Measurements from ENCODE around the gene MMEL1. TPM values are rescaled to one million over a fixed set of nuclear protein-coding genes. Genes with fewer than 3 reads are reported as not detected.

Gene MMEL1
- total and polyA plus RNA-seq, 2 of the 13 experiments (the other 11 are each of a cell fraction or from before 2014, with no cell fraction given) = 0.48 TPM; not detected in 1

GRCh38 chr1:2587071-2587859, 45.6 kb downstream of the MMEL1 start (continued):
- no peak for TF ChIP-seq HDAC1 (CRISPR knock-in tag; IDR thresholded peaks at IDR 0.05)
- no peak for TF ChIP-seq NR2F2 (IDR thresholded peaks at IDR 0.05; ENCODE audit: borderline replicate concordance, low read depth)
- no peak for TF ChIP-seq TBX2 (CRISPR knock-in tag; IDR thresholded peaks at IDR 0.05; ENCODE audit: borderline replicate concordance)
- no peak for TF ChIP-seq ZNF33A (CRISPR knock-in tag; IDR thresholded peaks at IDR 0.05; ENCODE audit: borderline replicate concordance)
- TF ChIP-seq ZNF230 (CRISPR knock-in tag; IDR thresholded peaks at IDR 0.05) = no peak
- no peak for TF ChIP-seq ZNF570 (CRISPR knock-in tag; IDR thresholded peaks at IDR 0.05; ENCODE audit: borderline replicate concordance)
- no peak for TF ChIP-seq ARNTL (CRISPR knock-in tag; IDR thresholded peaks at IDR 0.05)
- no peak for TF ChIP-seq GFI1 (CRISPR knock-in tag; IDR thresholded peaks at IDR 0.05; ENCODE audit: borderline replicate concordance)
- TF ChIP-seq ELF1 (CRISPR knock-in tag; IDR thresholded peaks at IDR 0.05) = no peak
- no peak for TF ChIP-seq ZNF670 (CRISPR knock-in tag; IDR thresholded peaks at IDR 0.05; ENCODE audit: borderline replicate concordance)
- TF ChIP-seq MAFK (conservative IDR thresholded peaks at IDR 0.05 in 1 of 2, IDR thresholded peaks at IDR 0.05 in 1 of 2; ENCODE audit: low read length in 2 of 2) = no peak
- TF ChIP-seq PRPF4 (IDR thresholded peaks at IDR 0.05; ENCODE audit: low read depth, low read length, poor library complexity, severe bottlenecking) = no peak
- TF ChIP-seq TBP (CRISPR knock-in tag; IDR thresholded peaks at IDR 0.05) = no peak
- TF ChIP-seq, protein P1, sequence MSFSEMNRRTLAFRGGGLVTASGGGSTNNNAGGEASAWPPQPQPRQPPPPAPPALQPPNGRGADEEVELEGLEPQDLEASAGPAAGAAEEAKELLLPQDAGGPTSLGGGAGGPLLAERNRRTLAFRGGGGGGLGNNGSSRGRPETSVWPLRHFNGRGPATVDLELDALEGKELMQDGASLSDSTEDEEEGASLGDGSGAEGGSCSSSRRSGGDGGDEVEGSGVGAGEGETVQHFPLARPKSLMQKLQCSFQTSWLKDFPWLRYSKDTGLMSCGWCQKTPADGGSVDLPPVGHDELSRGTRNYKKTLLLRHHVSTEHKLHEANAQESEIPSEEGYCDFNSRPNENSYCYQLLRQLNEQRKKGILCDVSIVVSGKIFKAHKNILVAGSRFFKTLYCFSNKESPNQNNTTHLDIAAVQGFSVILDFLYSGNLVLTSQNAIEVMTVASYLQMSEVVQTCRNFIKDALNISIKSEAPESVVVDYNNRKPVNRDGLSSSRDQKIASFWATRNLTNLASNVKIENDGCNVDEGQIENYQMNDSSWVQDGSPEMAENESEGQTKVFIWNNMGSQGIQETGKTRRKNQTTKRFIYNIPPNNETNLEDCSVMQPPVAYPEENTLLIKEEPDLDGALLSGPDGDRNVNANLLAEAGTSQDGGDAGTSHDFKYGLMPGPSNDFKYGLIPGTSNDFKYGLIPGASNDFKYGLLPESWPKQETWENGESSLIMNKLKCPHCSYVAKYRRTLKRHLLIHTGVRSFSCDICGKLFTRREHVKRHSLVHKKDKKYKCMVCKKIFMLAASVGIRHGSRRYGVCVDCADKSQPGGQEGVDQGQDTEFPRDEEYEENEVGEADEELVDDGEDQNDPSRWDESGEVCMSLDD (CRISPR knock-in tag; IDR thresholded peaks at IDR 0.05; ENCODE audit: borderline replicate concordance) = no peak
- TF ChIP-seq ESRRA (CRISPR knock-in tag; IDR thresholded peaks at IDR 0.05; ENCODE audit: low read depth) = no peak
- TF ChIP-seq FOXA1 (IDR thresholded peaks at IDR 0.05) = no peak
- no peak for TF ChIP-seq FOXA1 (CRISPR knock-in tag; IDR thresholded peaks at IDR 0.05)
- TF ChIP-seq POLR2AphosphoS5 (IDR thresholded peaks at IDR 0.05; ENCODE audit: low read depth, low read length) = no peak
- TF ChIP-seq ZSCAN5A (CRISPR knock-in tag; IDR thresholded peaks at IDR 0.05; ENCODE audit: borderline replicate concordance) = no peak
- no peak for TF ChIP-seq E2F2 (CRISPR knock-in tag; IDR thresholded peaks at IDR 0.05; ENCODE audit: borderline replicate concordance)
- TF ChIP-seq ATF7 (IDR thresholded peaks at IDR 0.05) = no peak
- no peak for TF ChIP-seq ATF7 (CRISPR knock-in tag; IDR thresholded peaks at IDR 0.05)
- TF ChIP-seq GATAD1 (CRISPR knock-in tag; IDR thresholded peaks at IDR 0.05) = no peak
- TF ChIP-seq SYNCRIP (IDR thresholded peaks at IDR 0.05; ENCODE audit: insufficient read depth, low read depth, low read length) = no peak
- TF ChIP-seq ZZZ3 (CRISPR knock-in tag; IDR thresholded peaks at IDR 0.05; ENCODE audit: borderline replicate concordance) = no peak

Measured in HepG2 (cell line).